WTC11 (cell line): Measurements from ENCODE around the gene FAM240B. TPM values are rescaled to one million over a fixed set of nuclear protein-coding genes. Genes with fewer than 3 reads are reported as not detected.

Experiments
- ATAC-seq: fragments of 200-7000 bp; cut with Tn5 transposase; 2 replicates; pipeline ENCODE4 v1.10.0; 2021; ENCODE audit warnings: mild to moderate bottlenecking, moderate library complexity
- CTCF ChIA-PET: fragments of 300-600 bp; sonication (Branson Sonifier 250); formaldehyde crosslinking; loops from one replicate; lab custom pipeline; 2021; ENCODE audit warnings: antibody characterized with exemption; lab: Charles Lee
- POLR2A ChIA-PET: fragments of 350-600 bp; sonication (Branson Sonifier 250); formaldehyde crosslinking; loops from one replicate; lab custom pipeline; 2021; ENCODE audit warnings: antibody characterized with exemption; lab: Charles Lee
- DNase-seq: peaks from one replicate; pipeline ENCODE4 v3.0.0; 2021; ENCODE audit warnings: low spot score
- H3K27ac Mint-ChIP-seq: 2 replicates; pipeline ENCODE4 v1.8.0; 2021; ENCODE audit warnings: mixed read lengths
- H3K27me3 Mint-ChIP-seq: 2 replicates; pipeline ENCODE4 v1.8.0; 2021; ENCODE audit warnings: low read depth, mild to moderate bottlenecking, moderate library complexity, mixed read lengths
- H3K36me3 Mint-ChIP-seq: 2 replicates; pipeline ENCODE4 v1.8.0; 2021; ENCODE audit warnings: mixed read lengths
- H3K4me1 Mint-ChIP-seq: 2 replicates; pipeline ENCODE4 v1.8.0; 2022; ENCODE audit warnings: mixed read lengths
- H3K4me3 Mint-ChIP-seq: 2 replicates; pipeline ENCODE4 v1.8.0; 2021; ENCODE audit warnings: mild to moderate bottlenecking, moderate library complexity, mixed read lengths
- H3K9me3 Mint-ChIP-seq: 2 replicates; pipeline ENCODE4 v1.8.0; 2021; ENCODE audit warnings: mixed read lengths
- ARID4B ChIP-seq: sonication (generic); formaldehyde crosslinking; IDR thresholded peaks from 2 replicates; pipeline ENCODE4 v1.8.0; 2023; ENCODE audit warnings: missing genetic modification reagents, mild to moderate bottlenecking, borderline replicate concordance
- ATF1 ChIP-seq: sonication (generic); formaldehyde crosslinking; IDR thresholded peaks from 2 replicates; pipeline ENCODE4 v1.8.1; 2023; ENCODE audit warnings: mild to moderate bottlenecking, moderate library complexity, missing genetic modification reagents
- CTCF ChIP-seq: fragments of 200-600 bp; IDR thresholded peaks from 2 replicates; pipeline ENCODE4 v1.8.0; 2022; ENCODE audit warnings: antibody characterized with exemption
- E2F5 ChIP-seq: sonication (generic); formaldehyde crosslinking; IDR thresholded peaks from 2 replicates; pipeline ENCODE4 v1.8.1; 2022; ENCODE audit warnings: mild to moderate bottlenecking, moderate library complexity, missing genetic modification reagents
- FOXJ3 ChIP-seq: sonication (generic); formaldehyde crosslinking; IDR thresholded peaks from 2 replicates; pipeline ENCODE4 v1.9.0; 2021; ENCODE audit warnings: missing genetic modification reagents, mild to moderate bottlenecking, borderline replicate concordance
- GTF2I ChIP-seq: fragments of 250-450 bp; sonication (Bioruptor Pico); conservative IDR thresholded peaks from 2 replicates; pipeline ENCODE4 v1.4.0; 2021; ENCODE audit warnings: mild to moderate bottlenecking
- HMGA2 ChIP-seq: fragments of 250-450 bp; sonication (Bioruptor Pico); IDR thresholded peaks from 2 replicates; pipeline ENCODE4 v1.4.0; 2021; ENCODE audit warnings: mild to moderate bottlenecking, moderate library complexity
- HMGXB4 ChIP-seq: sonication (generic); formaldehyde crosslinking; IDR thresholded peaks from 2 replicates; pipeline ENCODE4 v1.8.1; 2023; ENCODE audit warnings: mild to moderate bottlenecking, moderate library complexity, missing genetic modification reagents
- MXD4 ChIP-seq: fragments of 250-450 bp; sonication (Bioruptor Pico); IDR thresholded peaks from 2 replicates; pipeline ENCODE4 v1.8.0; 2021; ENCODE audit warnings: mild to moderate bottlenecking, moderate library complexity, borderline replicate concordance
- NFATC4 ChIP-seq: fragments of 250-450 bp; sonication (Bioruptor Pico); IDR thresholded peaks from 2 replicates; pipeline ENCODE4 v1.9.0; 2021; ENCODE audit warnings: mild to moderate bottlenecking
- PREB ChIP-seq: sonication (generic); formaldehyde crosslinking; IDR thresholded peaks from 2 replicates; pipeline ENCODE4 v1.8.1; 2022; ENCODE audit warnings: mild to moderate bottlenecking, missing genetic modification reagents, moderate library complexity, borderline replicate concordance
- SMAD3 ChIP-seq: sonication (generic); formaldehyde crosslinking; IDR thresholded peaks from 2 replicates; pipeline ENCODE4 v1.8.0; 2022; ENCODE audit warnings: missing genetic modification reagents, mild to moderate bottlenecking, borderline replicate concordance
- SOX15 ChIP-seq: fragments of 250-450 bp; sonication (Bioruptor Pico); IDR thresholded peaks from 2 replicates; pipeline ENCODE4 v1.9.0; 2021; ENCODE audit warnings: mild to moderate bottlenecking
- ZBTB21 ChIP-seq: sonication (generic); formaldehyde crosslinking; IDR thresholded peaks from 2 replicates; pipeline ENCODE4 v1.8.1; 2023; ENCODE audit warnings: mild to moderate bottlenecking, missing genetic modification reagents, borderline replicate concordance
- ZNF138 ChIP-seq: sonication (generic); formaldehyde crosslinking; conservative IDR thresholded peaks from 2 replicates; pipeline ENCODE4 v1.8.1; 2022; ENCODE audit warnings: mild to moderate bottlenecking, moderate library complexity, missing genetic modification reagents
- ZNF396 ChIP-seq: fragments of 250-450 bp; sonication (Bioruptor Pico); IDR thresholded peaks from 2 replicates; pipeline ENCODE4 v1.8.0; 2021; ENCODE audit warnings: mild to moderate bottlenecking, moderate library complexity, borderline replicate concordance
- ZNF416 ChIP-seq: fragments of 250-450 bp; sonication (Bioruptor Pico); IDR thresholded peaks from 2 replicates; pipeline ENCODE4 v1.9.0; 2021; ENCODE audit warnings: mild to moderate bottlenecking, inconsistent platforms
- ZNF512 ChIP-seq: sonication (generic); formaldehyde crosslinking; IDR thresholded peaks from 2 replicates; pipeline ENCODE4 v1.8.1; 2022; ENCODE audit warnings: missing genetic modification reagents, borderline replicate concordance
- ZNF671 ChIP-seq: fragments of 250-450 bp; sonication (Bioruptor Pico); IDR thresholded peaks from 2 replicates; pipeline ENCODE4 v1.8.0; 2021; ENCODE audit warnings: mild to moderate bottlenecking
- total RNA-seq: library from RNA; stranded (reverse); gene quantifications from 3 replicates; pipeline ENCODE4 v1.2.3, GENCODE V29; 2021

Gene FAM240B
- total RNA-seq, 1 experiment from 2014 or later, result not detected

- no peak for TF ChIP-seq PREB
- no peak for TF ChIP-seq ZNF671
- TF ChIP-seq ZNF416 (CRISPR knock-in tag), result no peak
- TF ChIP-seq ZNF138 (CRISPR knock-in tag), result no peak
- TF ChIP-seq, all 79 proteins: peak for 0
Observed at GRCh38 chr9:38746303-38746702, 26.4 kb upstream of the FAM240B start (continued).

- Mint-ChIP-seq H3K27me3 (no peaks in the 10 kb centered on the region), H3K36me3 (no peaks in the 10 kb centered on the region), H3K4me3 (no peak overlapping the region), H3K4me1 (no peaks in the 10 kb centered on the region), H3K27ac (no peak overlapping the region), H3K9me3 (peaks cover 3% of the 10 kb centered on the region; the same call in 1 of the 2 replicates)
- no peak for ATAC-seq
- DNase-seq, result no peak
- ChIA-PET POLR2A (no interaction called here), CTCF (interaction anchor here (1.2 kb wide), 1 partner anchor 17 kb away, joined by 5 read pairs; no protein-coding TSS in a partner anchor)
- TF ChIP-seq ZBTB21 (no peak), ZNF396 (CRISPR knock-in tag) (no peak), ZNF416 (CRISPR knock-in tag) (no peak), SMAD3 (CRISPR knock-in tag) (no peak), GTF2I (CRISPR knock-in tag) (no peak), ATF1 (CRISPR knock-in tag) (no peak), ARID4B (CRISPR knock-in tag) (no peak), FOXJ3 (no peak), HMGA2 (CRISPR knock-in tag) (no peak), MXD4 (CRISPR knock-in tag) (no peak), E2F5 (no peak), ZNF138 (CRISPR knock-in tag) (no peak), CTCF (no peak), SOX15 (CRISPR knock-in tag) (no peak), NFATC4 (no peak), ZNF512 (CRISPR knock-in tag) (no peak), HMGXB4 (CRISPR knock-in tag) (no peak)
Observed at GRCh38 chr9:38744484-38744883, 24.6 kb upstream of the FAM240B start.
